GM18519 (cell line): ENCODE data around the gene SFXN4.
"Not testable (repeated sequence)": the region's sequence is repeated elsewhere in the genome, so short reads cannot be mapped to it uniquely, and the experiment has no call there.

Source experiments
- ATAC-seq: cut with Tn5 transposase; IDR thresholded peaks from one replicate; pipeline ENCODE4 v1.9.1; 2021; ENCODE audit warnings: mild to moderate bottlenecking, moderate library complexity; ENCODE audit not compliant: unreplicated experiment, low FRiP score

SFXN4 gene

GRCh38 chr10:119149157-119149556 is 16.4 kb downstream of the SFXN4 start:
- ATAC-seq = no peak

GRCh38 chr10:119143657-119144056 is 21.9 kb downstream of the SFXN4 start:
- ATAC-seq = no peak

GRCh38 chr10:119140603-119141245 is 24.8 kb downstream of the SFXN4 start:
- no peak for ATAC-seq

- no peak for ATAC-seq
These were observed 25.9 kb downstream of the SFXN4 start for GRCh38 chr10:119139464-119140067.

GRCh38 chr10:119138346-119139306 is 26.9 kb downstream of the SFXN4 start:
- ATAC-seq = no peak

- not testable (repeated sequence) for ATAC-seq
These were observed 27.6 kb downstream of the SFXN4 start for GRCh38 chr10:119137878-119138277.

GRCh38 chr10:119136084-119136483 is 29.4 kb downstream of the SFXN4 start:
- no peak for ATAC-seq

GRCh38 chr10:119135513-119135881 is 30.0 kb downstream of the SFXN4 start:
- ATAC-seq = no peak

- ATAC-seq = no peak
These were observed 31.6 kb downstream of the SFXN4 start for GRCh38 chr10:119133949-119134348.

- no peak for ATAC-seq
These were observed 32.8 kb downstream of the SFXN4 start for GRCh38 chr10:119132521-119133345.

- ATAC-seq = peak; percentile 70
These were observed 33.8 kb downstream of the SFXN4 start for GRCh38 chr10:119131512-119132240.

GRCh38 chr10:119129721-119130120 is 35.8 kb downstream of the SFXN4 start:
- no peak for ATAC-seq

- no peak for ATAC-seq
These were observed 39.6 kb downstream of the SFXN4 start for GRCh38 chr10:119125942-119126341.

GRCh38 chr10:119120875-119121274 is 44.6 kb downstream of the SFXN4 start:
- ATAC-seq = no peak

- ATAC-seq = peak; percentile 93
These were observed 45.1 kb downstream of the SFXN4 start for GRCh38 chr10:119120413-119120867.

GRCh38 chr10:119119400-119119799 is 46.1 kb downstream of the SFXN4 start:
- ATAC-seq = no peak

- no peak for ATAC-seq
These were observed 47.3 kb downstream of the SFXN4 start for GRCh38 chr10:119118231-119118630.

GRCh38 chr10:119116326-119116951 is 49.1 kb downstream of the SFXN4 start:
- no peak for ATAC-seq

GRCh38 chr10:119115926-119116325 is 49.6 kb downstream of the SFXN4 start:
- no peak for ATAC-seq
